Fibroblast of upper back skin (primary cell): ENCODE measurements around the gene NSD1.
A peak's percentile ranks its signal among the peaks of the same experiment; 100 is the strongest.

Experiments used
- DNase-seq: peaks from one replicate; pipeline ENCODE4 v3.0.0-alpha.2; 2013

The NSD1 gene

DNA sequence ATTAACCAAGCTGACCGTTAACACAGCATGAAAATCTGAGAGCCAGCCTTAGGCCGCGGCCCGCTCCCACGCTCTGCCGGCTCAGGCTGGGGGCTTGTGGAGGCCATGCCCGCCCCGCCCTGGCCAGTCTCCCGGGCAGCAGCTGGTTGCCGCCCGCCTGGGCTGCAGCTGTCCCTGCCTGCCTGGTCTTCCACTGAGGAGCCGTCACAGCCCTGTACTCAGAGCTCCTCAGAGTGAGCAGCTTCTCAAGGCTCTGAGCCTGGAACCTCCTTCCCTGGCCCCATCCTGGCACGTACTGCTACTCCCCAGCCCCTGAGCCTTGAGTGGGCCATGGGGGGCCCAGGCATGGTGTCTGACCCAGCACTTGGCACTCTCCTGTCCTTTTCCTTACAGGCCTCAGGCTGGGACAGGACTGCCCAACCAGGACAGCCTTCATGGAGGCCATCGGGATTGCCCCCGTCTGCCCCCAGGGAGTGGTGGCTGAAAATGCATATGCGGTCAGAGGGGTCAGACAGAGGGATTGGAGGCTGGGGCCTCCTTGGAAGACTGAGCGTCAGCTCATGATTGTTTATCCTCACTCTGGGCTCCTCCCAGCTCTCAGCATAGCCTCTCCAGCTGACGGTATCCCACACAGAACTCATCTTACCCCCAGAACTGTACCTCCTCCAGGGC, 35.0 kb upstream of the NSD1 start:
- DNase-seq: no peak

DNA sequence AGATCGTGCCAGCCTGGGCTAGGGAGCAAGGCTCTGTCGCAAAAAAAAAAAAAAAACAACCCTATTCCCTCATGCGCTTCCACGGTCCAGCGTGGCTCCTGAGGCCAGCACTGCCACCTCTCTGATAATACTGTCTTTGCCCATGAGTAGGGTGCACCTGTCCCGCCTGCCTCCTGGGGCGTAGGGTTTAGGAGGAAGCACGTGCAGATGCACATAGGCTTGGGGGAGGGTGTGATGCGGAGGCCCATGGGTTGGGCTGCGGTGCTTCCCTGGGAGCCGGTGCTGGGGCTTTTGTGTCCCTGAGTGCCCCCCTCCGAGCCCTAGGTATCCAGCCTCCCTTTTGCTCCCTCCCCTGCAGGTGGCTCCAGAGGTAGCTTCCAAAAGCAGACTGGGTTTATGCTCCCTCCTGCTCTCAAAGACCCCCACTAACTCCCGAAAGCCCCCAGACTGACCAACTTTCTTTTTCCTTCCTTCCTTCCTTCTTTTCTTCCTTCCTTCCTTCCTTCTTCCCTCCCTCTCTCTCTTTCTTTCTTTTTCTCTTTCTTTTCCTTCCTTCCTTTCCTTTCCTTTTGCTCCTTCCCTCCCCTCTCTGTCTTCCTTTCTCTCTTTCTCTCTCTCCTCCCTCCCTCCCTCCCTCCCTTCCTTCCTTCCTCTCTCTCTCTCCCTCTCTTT, 34.0 kb upstream of the NSD1 start:
- no peak for DNase-seq

DNA sequence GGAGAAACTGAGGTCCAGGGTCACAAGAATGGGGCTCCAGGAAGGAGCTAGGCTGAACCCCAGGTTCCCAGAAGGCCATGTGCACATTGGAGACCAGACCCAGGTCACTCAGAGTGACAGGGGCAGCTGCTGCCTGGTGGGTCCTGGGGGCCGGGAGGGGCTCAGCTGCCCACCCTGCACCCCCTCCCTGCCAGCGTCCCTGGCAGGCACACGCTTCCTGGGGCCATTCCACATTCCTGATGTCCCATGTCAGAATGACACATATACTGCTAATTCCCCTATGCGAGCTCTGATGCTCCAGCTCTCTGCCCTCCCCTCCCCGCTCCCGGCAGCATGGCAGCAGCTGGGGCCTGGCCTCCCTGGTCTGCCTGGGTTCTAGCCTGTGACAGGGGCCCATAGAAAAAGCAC, 32.9 kb upstream of the NSD1 start:
- DNase-seq: peak; percentile 14

DNA sequence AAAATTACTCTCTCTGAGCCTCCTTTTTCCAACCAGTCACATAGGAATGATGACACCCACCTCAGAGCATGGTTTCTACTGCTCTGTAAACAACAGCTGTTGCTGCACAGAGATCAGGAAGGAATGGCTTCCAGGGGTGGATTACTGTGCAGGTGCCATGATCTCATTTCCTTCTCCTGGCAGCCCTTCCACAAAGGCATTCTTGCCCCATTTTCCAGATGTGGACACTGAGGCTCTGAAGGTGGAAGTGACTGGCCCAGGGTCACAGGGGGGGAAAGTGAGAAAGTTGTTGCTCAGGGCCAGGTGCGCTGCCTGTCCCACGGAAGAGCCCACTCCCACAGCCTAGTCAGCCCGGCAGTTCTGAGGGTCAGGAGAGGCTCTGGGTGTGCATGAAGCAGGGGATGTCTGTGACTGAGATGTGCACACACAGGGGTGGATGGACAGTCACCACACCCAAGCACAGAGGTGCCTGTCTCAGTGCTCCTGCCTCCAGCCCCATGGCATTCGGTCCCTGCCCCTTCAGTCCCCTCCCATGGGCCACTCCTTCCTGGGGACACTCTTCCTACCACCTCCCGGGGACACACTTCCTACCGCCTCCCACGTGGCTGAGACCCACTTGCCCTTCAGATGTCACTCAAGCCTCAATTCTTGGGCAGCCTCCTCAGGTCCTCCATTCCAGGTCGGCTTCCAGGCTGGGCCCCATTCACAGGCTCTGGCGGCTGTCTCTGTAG, 29.9 kb upstream of the NSD1 start:
- no peak for DNase-seq

DNA sequence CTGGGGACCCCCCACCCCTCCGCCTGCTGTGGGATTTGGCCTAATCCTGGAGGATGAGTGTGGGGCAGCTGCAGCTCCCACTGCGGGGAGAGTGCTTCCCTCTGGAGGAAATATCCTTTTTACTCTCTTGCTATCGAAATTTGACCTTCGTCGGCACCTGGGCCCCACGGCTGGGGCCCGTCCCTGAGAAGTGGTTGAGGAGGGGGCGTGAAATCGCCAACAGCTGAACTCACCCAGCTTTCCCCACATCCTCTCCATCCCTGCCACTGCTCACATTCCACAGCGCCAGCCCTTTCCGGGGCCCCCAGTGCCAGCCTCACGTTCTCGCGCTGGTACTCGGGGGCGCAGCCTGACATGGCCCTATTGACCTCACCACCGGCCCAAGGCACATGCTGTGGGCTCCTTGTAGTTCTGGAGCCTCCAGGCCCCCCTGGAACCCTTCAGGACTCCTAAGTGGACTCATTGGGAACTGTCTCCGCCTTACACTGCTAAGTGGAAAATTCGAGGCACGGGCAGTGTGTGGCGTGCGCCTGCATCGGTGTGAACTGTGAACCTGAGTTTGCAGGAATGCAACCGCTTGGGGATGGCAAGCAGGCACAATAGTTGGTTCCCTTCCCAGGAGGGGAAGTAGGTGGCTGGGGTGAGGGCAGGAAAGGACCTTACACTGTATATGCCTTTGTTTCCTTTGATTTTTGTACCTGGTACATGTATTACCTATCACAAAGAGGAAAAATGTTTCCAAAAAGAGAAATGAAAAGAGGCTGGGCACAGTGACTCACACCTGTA, 27.7 kb upstream of the NSD1 start:
- DNase-seq: no peak

DNA sequence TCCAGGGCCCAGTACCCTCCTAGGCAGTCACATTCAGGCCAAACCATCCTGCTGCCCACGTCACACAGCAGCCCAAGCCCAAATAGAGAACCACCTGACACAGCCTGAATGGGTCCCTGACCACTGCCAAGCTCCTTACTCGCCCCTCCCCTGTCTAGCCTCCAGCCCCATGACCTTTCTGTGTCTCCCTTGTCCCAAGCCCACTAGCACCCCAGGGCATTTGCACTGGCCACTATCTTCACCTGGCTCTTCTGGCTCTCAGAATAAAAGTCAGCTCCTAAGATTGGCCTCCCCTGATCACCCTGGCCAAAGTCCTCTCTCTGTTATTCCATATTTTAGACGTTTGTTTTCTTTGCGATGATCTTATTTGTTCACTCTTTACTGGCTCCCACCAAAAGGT, 26.4 kb upstream of the NSD1 start:
- DNase-seq: no peak

DNA sequence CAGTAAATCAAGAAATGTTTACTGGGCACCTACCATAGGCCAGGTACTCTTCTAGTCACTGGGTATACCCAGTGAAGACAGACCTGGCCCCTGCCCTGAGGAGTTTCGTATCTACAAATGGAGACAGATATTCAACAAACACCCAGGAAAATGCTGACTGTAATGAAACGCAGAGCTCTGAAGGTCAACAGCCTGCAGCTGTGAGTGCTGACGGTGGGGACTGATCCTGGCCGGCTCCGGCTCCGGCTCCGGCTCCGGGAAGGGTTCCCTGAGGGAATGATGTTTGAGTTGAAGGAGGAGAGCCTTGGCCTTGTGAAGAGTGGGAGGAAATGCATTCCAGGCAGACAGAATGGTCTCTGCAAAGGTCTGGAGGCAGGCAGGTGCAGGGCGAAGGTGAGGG, 23.8 kb upstream of the NSD1 start:
- DNase-seq: no peak

DNA sequence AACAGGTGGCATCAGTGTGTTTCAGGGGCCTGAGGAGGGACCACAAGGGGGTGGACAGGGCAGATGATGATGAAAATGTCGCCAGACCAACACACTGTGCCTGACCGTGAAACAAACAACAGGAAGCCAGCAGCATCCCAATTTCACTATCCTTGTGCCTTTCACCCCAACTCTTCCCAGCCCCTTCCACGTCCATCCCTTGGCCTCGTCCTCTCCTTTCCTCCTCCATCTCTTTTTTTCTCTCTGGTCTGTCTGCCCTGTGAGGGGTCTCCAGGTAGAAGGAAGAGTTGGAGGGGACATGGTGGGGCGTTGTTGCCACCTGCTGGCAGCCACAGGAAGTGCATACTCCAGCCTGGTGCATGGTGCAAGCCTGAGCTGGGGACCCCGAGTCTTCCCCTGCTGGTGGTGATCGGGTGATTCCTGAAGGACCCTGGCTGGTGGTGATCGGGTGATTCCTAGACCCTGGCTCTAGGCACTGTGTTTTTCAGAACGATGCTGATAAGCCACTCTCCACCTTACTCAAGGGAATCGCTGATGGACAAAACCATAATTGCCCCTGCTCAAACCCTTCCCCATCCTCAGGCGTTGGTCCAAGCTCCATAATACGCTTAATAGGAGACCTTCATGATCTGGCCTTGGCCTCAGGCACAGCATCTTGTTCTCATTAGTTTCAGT, 21.7 kb upstream of the NSD1 start:
- DNase-seq: peak; percentile 32

DNA sequence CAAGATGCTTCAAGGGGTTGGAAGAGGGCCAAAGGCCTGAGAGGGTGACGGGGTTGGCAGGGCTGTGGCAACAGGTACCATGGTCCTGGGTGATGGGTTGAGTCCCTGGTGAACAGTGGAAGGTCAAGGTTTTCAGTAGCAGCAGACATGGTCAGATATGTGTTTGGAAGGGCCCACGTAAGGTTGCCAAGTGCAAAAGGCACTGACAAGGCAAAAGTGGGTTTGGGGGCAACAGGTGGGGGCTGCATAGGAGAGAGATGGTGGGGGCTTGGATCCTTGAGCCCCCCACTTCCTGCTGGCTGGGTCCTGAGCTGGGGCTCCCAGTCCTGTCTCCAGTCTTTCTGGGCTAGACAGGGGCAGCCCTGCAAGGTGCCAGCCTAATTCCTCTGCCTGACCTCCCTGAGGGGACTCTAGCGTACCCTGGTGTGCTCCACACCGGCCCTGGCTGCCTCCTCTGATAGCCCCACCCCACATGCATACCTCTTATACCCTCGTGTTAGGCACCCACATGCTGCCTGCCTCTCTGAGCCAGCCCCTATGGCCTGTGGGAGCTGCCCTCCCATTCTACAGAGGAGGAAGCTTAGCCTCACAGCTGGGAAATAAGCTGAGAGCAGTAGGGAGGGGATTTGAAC, 20.9 kb upstream of the NSD1 start:
- no peak for DNase-seq

DNA sequence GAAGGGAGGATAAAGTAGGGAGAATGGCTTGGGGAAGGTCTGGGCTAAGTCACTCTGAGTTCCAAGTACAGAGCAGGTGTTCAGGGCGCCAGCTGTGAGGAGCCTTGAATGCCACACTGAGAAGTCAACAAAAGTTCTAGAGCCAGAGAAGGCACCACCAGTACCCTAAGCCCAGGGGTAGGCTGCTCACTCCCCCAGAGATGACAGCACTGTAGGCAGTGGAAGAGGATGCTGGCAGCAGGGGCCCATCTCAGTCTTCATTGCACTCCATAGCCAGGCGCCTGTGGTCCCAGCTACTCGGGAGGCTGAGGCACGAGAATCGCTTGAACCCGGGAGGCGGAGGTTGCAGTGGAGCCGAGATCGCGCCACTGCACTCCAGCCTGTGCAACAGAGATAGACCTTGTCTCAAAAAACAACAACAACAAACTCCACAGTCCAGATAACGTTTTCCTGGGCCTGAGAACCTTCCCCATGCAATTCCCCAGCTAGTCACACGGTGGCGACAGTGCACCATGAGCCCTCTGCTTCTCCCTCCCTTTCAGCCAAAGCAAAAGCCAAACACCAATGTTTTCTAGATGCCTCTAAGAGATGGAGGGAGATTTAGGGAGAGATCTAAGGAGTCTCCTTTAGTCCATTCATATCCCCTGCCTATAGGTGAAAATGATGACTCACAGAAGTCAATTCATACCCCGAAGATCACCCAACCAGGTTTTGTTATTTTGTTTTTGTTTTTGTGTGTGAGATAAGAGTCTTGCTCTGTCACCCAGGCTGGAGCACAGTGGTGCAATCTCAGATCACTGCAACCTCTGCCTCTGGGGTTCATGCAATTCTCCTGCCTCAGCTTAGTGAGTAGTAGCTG, 19.8 kb upstream of the NSD1 start:
- DNase-seq: peak; percentile 68

DNA sequence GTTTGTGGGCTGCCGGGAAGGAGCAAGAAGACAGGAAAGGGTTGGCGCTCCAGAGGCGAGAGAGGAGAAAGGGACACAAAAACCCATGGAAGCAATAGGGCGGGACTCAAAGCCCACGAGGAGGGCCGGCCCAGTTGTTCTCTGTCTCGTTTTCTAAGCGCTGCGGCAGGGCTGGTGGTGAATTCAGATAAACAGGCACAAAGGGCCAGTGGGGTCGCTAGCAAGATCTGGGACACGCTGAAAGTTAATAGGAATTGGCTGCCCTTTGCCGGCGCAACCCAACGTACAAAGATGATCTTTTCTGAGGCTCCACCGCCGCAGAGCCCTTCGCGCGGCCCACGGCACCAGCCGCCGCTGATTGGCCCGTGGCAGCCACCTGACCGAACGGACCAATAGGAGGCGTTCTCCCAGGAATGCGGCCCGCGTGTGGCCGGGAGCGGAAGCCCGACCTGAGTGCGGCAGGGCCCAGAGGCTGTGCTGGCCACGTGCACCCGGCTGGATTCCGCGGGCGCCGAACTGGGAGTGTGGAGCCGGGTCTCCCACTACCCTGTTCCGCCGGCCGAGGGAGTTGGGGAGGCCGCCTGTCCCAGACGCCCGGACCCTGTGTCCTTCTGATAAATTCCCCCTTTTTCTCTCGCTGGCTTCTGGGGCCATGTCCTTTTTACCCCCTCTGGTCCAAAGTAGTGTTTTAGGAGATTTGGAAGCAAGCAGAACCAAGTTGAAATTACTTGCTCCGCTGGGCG, 16.8 kb upstream of the NSD1 start:
- DNase-seq: peak; percentile 85

DNA sequence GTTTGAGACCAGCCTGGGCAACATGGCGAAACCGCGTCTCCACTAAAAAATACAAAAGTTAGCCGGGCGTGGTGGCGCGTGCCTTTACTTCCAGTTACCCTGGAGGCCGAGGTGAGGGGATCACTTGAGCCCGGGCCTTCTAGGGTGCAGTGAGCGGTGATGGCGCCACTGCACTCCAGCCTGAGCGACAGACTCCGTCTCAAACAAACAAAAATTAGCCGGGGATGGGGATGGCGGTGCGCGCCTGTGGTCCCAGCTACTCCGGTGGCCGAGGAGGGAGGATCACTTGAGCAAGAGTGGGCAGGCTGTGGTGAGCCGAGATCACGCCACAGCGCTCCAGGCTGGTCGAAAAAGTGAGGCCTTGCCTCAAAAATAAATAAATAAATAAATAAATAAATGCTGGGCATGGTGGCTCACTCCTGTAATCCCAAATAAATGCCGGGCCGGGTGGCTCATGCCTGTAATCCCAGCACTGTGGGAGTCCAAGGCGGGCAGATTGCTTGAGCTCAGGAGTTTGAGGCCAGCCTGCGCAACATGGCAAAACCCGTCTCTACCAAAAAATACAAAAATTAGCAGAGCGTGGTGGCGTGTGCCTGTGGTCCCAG, 16.0 kb upstream of the NSD1 start:
- DNase-seq: no peak

DNA sequence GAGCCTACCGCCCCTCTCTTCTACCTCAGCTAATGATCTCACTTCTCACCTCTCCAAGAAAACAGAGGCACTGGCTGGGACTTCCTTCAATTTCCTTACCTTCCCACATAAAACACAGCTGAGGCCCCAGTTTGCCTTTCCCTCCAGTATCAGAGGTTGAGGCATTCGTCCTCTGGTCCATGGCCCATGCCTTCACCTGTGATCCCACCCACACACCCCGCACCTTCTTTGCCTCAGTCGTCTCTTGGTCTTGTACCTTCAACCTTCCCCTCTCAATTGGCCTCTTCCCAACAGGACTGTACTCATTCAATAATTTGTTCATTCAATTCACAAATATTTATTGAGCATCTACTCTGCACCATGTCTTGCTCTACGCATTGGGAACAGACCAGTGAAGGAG, 11.0 kb upstream of the NSD1 start:
- DNase-seq: no peak

DNA sequence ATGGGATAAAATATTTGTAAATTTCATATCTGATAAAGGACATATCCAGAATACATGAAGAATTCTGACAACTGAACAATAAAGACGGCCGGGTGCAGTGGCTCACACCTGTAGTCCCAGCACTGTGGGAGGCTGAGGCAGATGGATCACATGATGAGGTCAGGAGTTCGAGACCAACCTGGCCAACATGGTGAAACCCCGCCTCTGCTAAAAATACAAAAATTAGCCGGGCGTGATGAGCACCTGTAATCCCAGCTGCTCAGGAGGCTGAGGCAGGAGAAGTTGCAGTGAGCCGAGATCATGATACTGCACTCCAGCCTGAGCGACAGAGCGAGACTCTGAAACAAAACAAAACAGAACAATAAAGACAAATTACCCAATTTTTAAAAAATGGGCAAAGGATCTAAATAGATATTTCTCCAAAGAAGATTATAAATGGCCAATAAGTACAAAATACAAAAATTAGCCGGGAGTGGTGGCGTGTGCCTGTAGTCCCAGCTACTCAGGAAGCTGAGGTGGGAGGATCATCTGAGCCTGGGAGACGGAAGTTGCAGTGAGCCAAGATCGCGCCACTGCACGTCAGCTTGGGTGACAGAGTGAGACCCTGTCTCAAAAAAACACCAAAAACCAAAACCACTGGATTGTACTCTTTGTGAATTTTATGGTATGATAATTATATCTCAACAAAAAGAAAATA, 9.6 kb upstream of the NSD1 start:
- no peak for DNase-seq

DNA sequence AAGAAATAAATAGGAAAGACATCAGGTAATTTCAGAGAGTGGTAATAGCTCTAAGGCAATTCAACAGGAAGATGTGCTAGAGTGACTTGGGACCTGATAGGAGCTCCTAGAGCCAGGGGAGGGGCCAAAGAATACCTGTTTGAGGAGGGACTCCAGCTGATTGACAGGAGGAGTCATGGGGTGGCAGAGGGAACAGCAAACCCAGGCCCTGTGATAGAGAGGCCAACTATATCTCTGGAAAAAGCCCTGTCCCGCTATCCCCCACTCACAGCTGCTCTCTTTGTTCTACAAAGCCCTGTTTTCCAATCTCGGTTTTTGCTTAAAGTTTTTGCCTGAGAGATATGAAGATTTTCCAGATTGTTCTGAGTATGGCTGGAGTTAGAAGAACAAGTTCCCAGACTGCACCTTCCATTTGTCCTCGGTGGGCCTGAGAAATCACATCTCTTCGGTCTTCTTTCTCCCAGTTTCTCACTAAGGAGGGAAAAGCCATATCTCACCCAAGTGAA, 9.0 kb upstream of the NSD1 start:
- no peak for DNase-seq

DNA sequence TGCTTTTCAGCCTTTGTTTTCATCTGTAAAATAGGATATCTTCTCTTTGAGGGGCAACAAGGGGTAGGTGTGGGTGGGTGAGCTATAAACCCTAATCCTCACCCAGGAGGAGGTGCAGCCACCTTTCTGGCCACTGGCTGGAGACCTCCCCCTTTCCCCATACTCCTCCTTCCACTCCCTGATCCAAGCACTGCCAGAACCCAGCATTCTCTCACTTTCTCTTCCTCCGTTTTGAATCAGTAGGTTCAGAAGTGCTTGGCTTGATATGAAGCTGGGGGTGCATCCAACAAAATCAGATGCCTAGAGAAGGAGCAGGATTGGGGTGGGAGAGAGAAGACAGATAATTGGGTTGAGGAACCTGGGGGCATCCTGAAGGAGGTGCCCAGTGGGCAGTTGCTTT, 6.8 kb upstream of the NSD1 start:
- no peak for DNase-seq

DNA sequence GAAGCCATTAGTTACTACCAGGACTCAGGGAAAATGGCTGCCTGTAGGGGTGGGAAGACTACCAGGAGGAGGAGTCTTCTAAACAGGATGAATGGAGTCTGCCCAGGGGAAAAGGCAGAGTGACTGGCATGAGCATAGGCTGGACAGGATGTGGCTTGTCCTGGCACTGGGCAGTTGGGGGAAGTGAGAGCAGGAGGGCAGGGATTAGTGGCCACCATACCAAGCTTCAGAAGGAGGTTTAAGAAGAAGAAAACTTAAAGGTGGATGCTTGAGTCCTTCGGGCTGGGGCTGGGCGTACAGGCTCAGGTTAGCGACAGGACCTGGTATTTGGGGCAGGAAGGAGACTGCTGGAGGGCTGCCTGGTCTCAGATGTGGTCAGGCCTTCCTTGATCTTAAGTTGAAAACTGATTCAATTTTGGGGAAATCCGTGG, 5.0 kb upstream of the NSD1 start:
- DNase-seq: no peak

DNA sequence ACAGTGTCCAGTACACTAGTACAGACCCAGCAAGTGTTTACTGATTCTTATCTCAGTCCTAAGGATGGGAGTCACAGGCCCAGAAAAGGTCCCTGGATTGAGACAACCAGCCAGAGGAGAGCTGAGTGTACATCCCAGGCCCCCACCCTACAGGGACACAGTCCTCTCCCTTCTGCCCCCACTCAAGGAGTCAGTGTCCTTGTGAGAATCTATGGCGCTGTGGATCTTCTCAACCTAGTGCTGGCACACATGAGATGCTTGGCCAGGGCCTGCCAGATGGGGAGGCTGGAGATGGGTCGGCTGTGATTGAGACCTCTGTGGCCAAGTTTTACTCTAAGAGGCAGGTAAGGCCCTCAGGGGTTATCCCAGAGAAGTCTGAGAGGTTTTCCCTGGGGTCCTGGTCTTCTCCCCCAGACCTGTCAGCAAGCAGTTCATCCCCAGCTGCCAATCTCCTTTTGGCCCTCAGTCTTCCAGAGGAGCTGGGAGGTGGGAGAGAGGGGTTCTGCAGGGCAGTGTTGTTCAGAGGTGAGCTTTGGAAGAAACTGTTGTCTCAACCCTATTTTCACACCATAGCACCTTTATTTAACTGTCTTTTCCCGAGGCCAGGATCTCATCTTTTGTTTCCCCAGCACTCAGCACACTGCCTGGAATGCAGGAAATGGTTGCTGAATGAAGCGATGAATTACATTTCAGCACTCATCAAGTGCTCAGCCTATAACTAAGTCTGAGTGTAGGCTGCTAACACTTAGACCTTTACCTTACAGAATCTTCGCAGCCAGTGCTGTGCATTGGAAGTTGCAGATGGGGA, 3.2 kb upstream of the NSD1 start:
- peak; percentile 52 for DNase-seq

DNA sequence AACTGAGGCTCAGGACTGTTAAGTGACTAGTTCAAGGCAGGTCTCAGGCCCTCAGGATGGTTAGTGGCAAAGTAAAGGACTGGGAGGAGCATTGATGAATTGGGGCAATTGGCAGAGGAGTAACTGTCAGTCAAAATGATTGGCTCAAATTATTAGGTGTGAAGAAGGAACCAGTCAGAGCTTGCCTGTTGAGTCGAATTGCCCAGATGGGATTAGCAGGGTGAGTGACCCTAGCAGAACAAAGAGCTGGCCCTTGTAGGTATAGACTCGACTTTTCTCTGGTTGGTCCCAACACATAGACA, 2.6 kb upstream of the NSD1 start:
- no peak for DNase-seq
